Naive thymus-derived CD8-positive, alpha-beta T cell (primary cell): ENCODE measurements around the gene ST6GAL1. TPM values are rescaled to one million over a fixed set of nuclear protein-coding genes. Genes with fewer than 3 reads are reported as not detected.
"Not testable (repeated sequence)": the region's sequence is repeated elsewhere in the genome, so short reads cannot be mapped to it uniquely, and the experiment has no call there.

Source experiments
- ATAC-seq, 2 donors: fragments of 150-1000 bp; cut with Tn5 transposase in 1 of 2; sonication (Bioruptor Pico), chemical (Tn5 transposase) in 1 of 2; 1 replicate in 1 of 2; 2 replicates in 1 of 2; pipeline ENCODE4 v1.10.0; 2021; ENCODE audit warnings: mild to moderate bottlenecking in 2 of 2, moderate library complexity in 2 of 2
- POLR2A ChIA-PET: fragments of 350-600 bp; sonication (Branson Sonifier 250); formaldehyde crosslinking; loops from one replicate; lab custom pipeline; 2021; ENCODE audit warnings: antibody characterized with exemption; lab: Charles Lee
- DNase-seq, 10 donors: peaks; one replicate each; pipeline versions ENCODE4 v3.0.0 to v3.0.0-alpha.2; 2020 to 2022
- H3K27ac Mint-ChIP-seq, 10 donors: one replicate each; pipeline ENCODE4 v1.8.0; 2020 to 2022; ENCODE audit warnings: mild to moderate bottlenecking in 10 of 10, mixed read lengths in 10 of 10, moderate library complexity in 4 of 10, inconsistent platforms in 1 of 10
- H3K27me3 Mint-ChIP-seq, 5 donors: one replicate each; pipeline ENCODE4 v1.8.0; 2021 to 2022; ENCODE audit warnings: mixed read lengths in 5 of 5
- H3K36me3 Mint-ChIP-seq, 3 donors: one replicate each; pipeline ENCODE4 v1.8.0; 2020 to 2022; ENCODE audit warnings: mixed read lengths in 3 of 3, mild to moderate bottlenecking in 2 of 3, inconsistent platforms in 1 of 3
- H3K4me1 Mint-ChIP-seq, 4 donors: one replicate each; pipeline ENCODE4 v1.8.0; 2021 to 2022; ENCODE audit warnings: mixed read lengths in 4 of 4
- H3K4me3 Mint-ChIP-seq, 10 donors: one replicate each; pipeline ENCODE4 v1.8.0; 2020 to 2022; ENCODE audit warnings: mild to moderate bottlenecking in 10 of 10, mixed read lengths in 10 of 10, moderate library complexity in 6 of 10, inconsistent platforms in 1 of 10
- H3K9me3 Mint-ChIP-seq, 9 donors: one replicate each; pipeline ENCODE4 v1.8.0; 2020 to 2022; ENCODE audit warnings: mixed read lengths in 9 of 9, mild to moderate bottlenecking in 3 of 9, inconsistent platforms in 1 of 9, moderate library complexity in 1 of 9
- polyA plus RNA-seq, 3 donors: library from polyadenylated mRNA; unstranded; fragments of 300-500 nt; fragmentation: Illumina TruSeq; gene quantifications; one replicate each; pipeline ENCODE4 v1.2.3, GENCODE V29; 2021
- total RNA-seq, 8 experiments: library from RNA in 2 of 8; stranded (reverse) in 2 of 8; gene quantifications; one replicate each; pipeline ENCODE4 v1.2.3 and lab custom pipeline; 2021 to 2026

Gene ST6GAL1
- total and polyA plus RNA-seq, 5 experiments from 2014 or later: 139 to 250 (median 223) TPM

DNA sequence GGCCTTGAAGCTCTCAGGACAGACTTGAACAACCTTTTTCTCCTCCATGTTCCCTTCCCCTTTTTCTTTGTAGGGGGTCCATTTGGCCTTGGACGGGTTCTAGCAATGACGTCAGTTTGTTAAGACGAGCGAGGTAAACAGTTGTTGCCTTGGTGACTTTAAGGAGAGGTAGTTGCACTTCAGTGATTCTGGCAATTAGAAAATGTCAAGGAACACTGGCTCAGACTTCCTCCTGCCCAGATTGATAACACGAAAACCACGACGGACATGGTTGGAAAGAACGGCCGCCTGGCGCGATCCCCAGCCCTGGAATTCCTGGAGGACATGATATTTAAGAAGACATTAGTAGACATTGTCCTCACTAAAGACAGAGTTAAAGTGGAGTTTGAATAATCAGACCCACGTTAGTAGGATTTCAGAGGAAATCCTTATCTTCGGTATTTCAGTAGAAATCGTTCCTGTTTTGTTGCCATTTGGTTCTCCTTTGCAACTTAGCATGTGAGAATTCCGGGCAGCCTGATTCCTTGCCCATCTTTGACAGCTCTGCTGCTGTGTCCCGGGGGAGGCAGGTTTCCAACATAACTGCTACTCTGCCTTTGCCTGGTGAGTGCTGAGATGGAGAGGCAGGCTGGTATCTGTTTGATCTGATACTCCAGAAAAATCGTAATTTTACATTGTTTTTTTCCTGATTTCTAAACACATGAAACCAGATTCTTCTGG, 87.3 kb downstream of the ST6GAL1 start:
- H3K4me1 Mint-ChIP-seq: peaks cover 28 to 99% (median 83%) of the 10 kb centered on the region in 4 donors

GRCh38 chr3:187019542-187020072, 89.3 kb downstream of the ST6GAL1 start:
- ATAC-seq (no peak), DNase-seq (no peak)
- Mint-ChIP-seq H3K4me1 (peaks cover 25 to 91% (median 79%) of the 10 kb centered on the region in 4 donors), H3K27ac (peak overlapping the region; percentile 65 to 99 (median 85)), H3K36me3 (peaks cover 0 to 16% (median 13%) of the 10 kb centered on the region in 3 donors), H3K27me3 (no peaks in the 10 kb centered on the region), H3K9me3 (no peaks in the 10 kb centered on the region), H3K4me3 (peak overlapping the region in 8 of 10 donors; percentile 1 to 70 (median 56))
- POLR2A ChIA-PET: no interaction called here

More for the DNA sequence above, 87.3 kb downstream of the ST6GAL1 start:
- POLR2A ChIA-PET: interaction anchor here (1.6 kb wide), 1 partner anchor 9 kb away, joined by 14 read pairs; no protein-coding TSS in a partner anchor
- no peak for DNase-seq
- Mint-ChIP-seq H3K27ac (peak overlapping the region in 8 of 10 donors; percentile 57 to 99 (median 76)), H3K4me3 (no peak overlapping the region), H3K27me3 (no peaks in the 10 kb centered on the region), H3K36me3 (peaks cover 0 to 24% (median 13%) of the 10 kb centered on the region in 3 donors), H3K9me3 (no peaks in the 10 kb centered on the region)
- no peak for ATAC-seq

- Mint-ChIP-seq H3K4me1 (peaks cover 29 to 91% (median 78%) of the 10 kb centered on the region in 4 donors), H3K27ac (peak overlapping the region; percentile 75 to 99 (median 90)), H3K9me3 (no peaks in the 10 kb centered on the region), H3K36me3 (peaks cover 0 to 13% (median 13%) of the 10 kb centered on the region in 3 donors), H3K4me3 (peak overlapping the region in 9 of 10 donors; percentile 27 to 71 (median 57)), H3K27me3 (no peaks in the 10 kb centered on the region)
- POLR2A ChIA-PET: no interaction called here
- peak in 4 of 10 donors; percentile 32 to 64 (median 42) for DNase-seq
- peak; percentile 45 to 83 for ATAC-seq
Measured at GRCh38 chr3:187020376-187020775, 90.0 kb downstream of the ST6GAL1 start.

DNA sequence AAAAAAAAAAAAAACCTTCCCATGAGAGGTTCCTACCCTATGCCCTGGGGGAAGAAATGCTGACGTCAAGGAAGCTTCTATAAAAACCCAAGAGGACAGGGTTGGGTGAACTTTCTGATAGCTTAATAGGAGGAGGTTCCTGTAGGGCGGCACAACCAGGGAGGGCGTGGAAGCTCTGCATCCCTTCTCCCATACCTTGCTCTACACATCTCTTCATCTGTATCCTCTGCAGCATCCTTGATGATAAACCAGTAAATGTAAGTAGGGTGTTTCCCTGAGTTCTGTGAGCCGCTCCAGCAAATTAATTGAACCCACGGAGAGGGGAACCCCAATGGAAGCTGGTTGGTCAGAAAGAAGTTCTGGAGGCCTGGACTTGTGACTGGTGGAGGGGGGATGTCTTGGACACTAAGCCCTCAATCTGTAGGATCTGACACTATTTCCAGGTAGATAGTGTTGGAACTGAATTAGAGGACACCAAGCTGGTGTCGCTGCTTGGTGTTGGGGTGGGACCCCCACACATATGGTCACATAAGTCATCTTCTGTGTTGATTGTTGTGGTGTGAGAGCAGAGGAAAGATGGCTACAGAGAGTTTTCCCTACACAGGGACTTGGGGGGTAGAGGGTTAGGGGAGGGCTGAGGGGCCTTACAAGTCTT, 91.5 kb downstream of the ST6GAL1 start:
- DNase-seq: no peak
- Mint-ChIP-seq H3K4me1 (peaks cover 24 to 90% (median 67%) of the 10 kb centered on the region in 4 donors), H3K27me3 (no peaks in the 10 kb centered on the region), H3K36me3 (peaks cover 0 to 8% (median 4%) of the 10 kb centered on the region in 3 donors), H3K9me3 (no peaks in the 10 kb centered on the region), H3K4me3 (peak overlapping the region in 4 of 10 donors; percentile 1 to 77 (median 60)), H3K27ac (peak overlapping the region; percentile 22 to 99 (median 85))
- POLR2A ChIA-PET: interaction anchor here (0.6 to 1.6 kb wide), 4 partner anchors 10 to 90 kb away, joined by 3 to 6 read pairs (median 3); no protein-coding TSS in a partner anchor
- no peak for ATAC-seq

GRCh38 chr3:187022403-187023029, 92.2 kb downstream of the ST6GAL1 start:
- POLR2A ChIA-PET: interaction anchor here (0.6 to 1.6 kb wide), 4 partner anchors 9 to 117 kb away, joined by 3 to 6 read pairs (median 3); partner anchors contain the start of gene RPL39L
- ATAC-seq (no peak), DNase-seq (no peak)
- Mint-ChIP-seq H3K36me3 (peaks cover 0 to 7% (median 4%) of the 10 kb centered on the region in 3 donors), H3K27ac (peak overlapping the region; percentile 20 to 99 (median 85)), H3K4me1 (peaks cover 26 to 89% (median 67%) of the 10 kb centered on the region in 4 donors), H3K27me3 (no peaks in the 10 kb centered on the region), H3K9me3 (no peaks in the 10 kb centered on the region), H3K4me3 (peak overlapping the region in 3 of 10 donors; percentile 55 to 77 (median 66))

GRCh38 chr3:187023340-187023739, 93.0 kb downstream of the ST6GAL1 start:
- H3K9me3 Mint-ChIP-seq, DNase-seq, H3K36me3 Mint-ChIP-seq, ATAC-seq, H3K27me3 Mint-ChIP-seq: not testable (repeated sequence)
- peak overlapping the region in 4 of 10 donors; percentile 4 to 66 (median 22) for H3K4me3 Mint-ChIP-seq
- peaks cover 31 to 89% (median 70%) of the 10 kb centered on the region in 4 donors for H3K4me1 Mint-ChIP-seq
- H3K27ac Mint-ChIP-seq: peak overlapping the region; percentile 20 to 99 (median 85)
- POLR2A ChIA-PET: interaction anchor here (0.6 to 1.6 kb wide), 3 partner anchors 9 to 116 kb away, joined by 3 read pairs; partner anchors contain the start of gene RPL39L

- Mint-ChIP-seq H3K4me1 (peaks cover 33 to 90% (median 69%) of the 10 kb centered on the region in 4 donors), H3K9me3 (no peaks in the 10 kb centered on the region), H3K27me3 (no peaks in the 10 kb centered on the region), H3K4me3 (peak overlapping the region; percentile 85 to 95 (median 90)), H3K36me3 (peaks cover 0 to 12% (median 6%) of the 10 kb centered on the region in 3 donors), H3K27ac (peak overlapping the region; percentile 88 to 99 (median 94))
- POLR2A ChIA-PET: interaction anchor here (1.0 to 8.5 kb wide), 15 partner anchors 7 to 241 kb away, joined by 3 to 123 read pairs (median 14); partner anchors contain the start of genes EIF4A2, RPL39L and ST6GAL1
- DNase-seq: no peak
- ATAC-seq: no peak
Measured at GRCh38 chr3:187024536-187025226, 94.4 kb downstream of the ST6GAL1 start.

- POLR2A ChIA-PET: interaction anchor here (0.7 to 8.5 kb wide), 22 partner anchors 8 to 455 kb away, joined by 3 to 123 read pairs (median 5); partner anchors contain the start of genes DNAJB11, EIF4A2, RPL39L and ST6GAL1
- H3K9me3 Mint-ChIP-seq: no peaks in the 10 kb centered on the region
- peak overlapping the region; percentile 85 to 95 (median 90) for H3K4me3 Mint-ChIP-seq
- H3K36me3 Mint-ChIP-seq: peaks cover 0 to 15% (median 10%) of the 10 kb centered on the region in 3 donors
- H3K4me1 Mint-ChIP-seq: peaks cover 37 to 90% (median 69%) of the 10 kb centered on the region in 4 donors
- peak overlapping the region; percentile 88 to 99 (median 94) for H3K27ac Mint-ChIP-seq
- no peaks in the 10 kb centered on the region for H3K27me3 Mint-ChIP-seq
- ATAC-seq (peak; percentile 34 to 50), DNase-seq (peak in 3 of 10 donors; percentile 57 to 70 (median 57))
Measured at GRCh38 chr3:187025254-187025655, 94.9 kb downstream of the ST6GAL1 start.

GRCh38 chr3:187025656-187026316, 95.5 kb downstream of the ST6GAL1 start:
- no peaks in the 10 kb centered on the region for H3K9me3 Mint-ChIP-seq
- ATAC-seq: peak; percentile 10 to 18
- POLR2A ChIA-PET: interaction anchor here (0.5 to 8.5 kb wide), 28 partner anchors 9 to 455 kb away, joined by 3 to 123 read pairs (median 5); partner anchors contain the start of genes DNAJB11, EIF4A2, RPL39L and ST6GAL1
- H3K4me1 Mint-ChIP-seq: peaks cover 36 to 90% (median 67%) of the 10 kb centered on the region in 4 donors
- H3K27me3 Mint-ChIP-seq: no peaks in the 10 kb centered on the region
- DNase-seq: peak in 2 of 10 donors; percentile 39 to 43
- peak overlapping the region; percentile 85 to 95 (median 90) for H3K4me3 Mint-ChIP-seq
- peaks cover 0 to 18% (median 15%) of the 10 kb centered on the region in 3 donors for H3K36me3 Mint-ChIP-seq
- H3K27ac Mint-ChIP-seq: peak overlapping the region; percentile 88 to 99 (median 94)

DNA sequence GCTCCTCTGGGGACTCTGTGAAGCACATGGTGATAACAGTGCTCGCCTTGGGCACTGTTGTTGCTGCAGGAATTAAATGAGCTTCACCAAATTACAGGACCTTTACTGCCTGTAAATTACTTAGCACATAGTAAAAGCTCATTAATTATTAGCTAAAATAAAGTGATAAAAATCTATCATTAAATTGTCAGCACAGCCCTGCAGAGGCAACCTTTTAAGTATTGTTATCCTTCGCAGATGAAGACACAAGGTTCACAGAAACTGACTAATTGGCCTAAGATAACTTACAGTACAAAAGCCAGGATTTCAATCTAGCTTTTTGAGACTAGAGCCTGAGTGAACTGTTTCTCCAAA, 96.0 kb downstream of the ST6GAL1 start:
- POLR2A ChIA-PET: interaction anchor here (0.7 to 8.5 kb wide), 22 partner anchors 9 to 456 kb away, joined by 3 to 123 read pairs (median 8); partner anchors contain the start of genes DNAJB11, EIF4A2, RPL39L and ST6GAL1
- no peaks in the 10 kb centered on the region for H3K9me3 Mint-ChIP-seq
- H3K27ac Mint-ChIP-seq: peak overlapping the region; percentile 88 to 99 (median 94)
- peaks cover 41 to 90% (median 69%) of the 10 kb centered on the region in 4 donors for H3K4me1 Mint-ChIP-seq
- no peaks in the 10 kb centered on the region for H3K27me3 Mint-ChIP-seq
- DNase-seq (no peak), ATAC-seq (peak in 1 of 2 donors; percentile 11)
- H3K4me3 Mint-ChIP-seq: peak overlapping the region; percentile 85 to 95 (median 90)
- peaks cover 0 to 23% (median 19%) of the 10 kb centered on the region in 3 donors for H3K36me3 Mint-ChIP-seq
